Measurements from ENCODE around the gene GALNT9.
A peak's percentile ranks its signal among the peaks of the same experiment; 100 is the strongest.
"Not testable (repeated sequence)": the region's sequence is repeated elsewhere in the genome, so short reads cannot be mapped to it uniquely, and the experiment has no call there.

The GALNT9 gene

DNA sequence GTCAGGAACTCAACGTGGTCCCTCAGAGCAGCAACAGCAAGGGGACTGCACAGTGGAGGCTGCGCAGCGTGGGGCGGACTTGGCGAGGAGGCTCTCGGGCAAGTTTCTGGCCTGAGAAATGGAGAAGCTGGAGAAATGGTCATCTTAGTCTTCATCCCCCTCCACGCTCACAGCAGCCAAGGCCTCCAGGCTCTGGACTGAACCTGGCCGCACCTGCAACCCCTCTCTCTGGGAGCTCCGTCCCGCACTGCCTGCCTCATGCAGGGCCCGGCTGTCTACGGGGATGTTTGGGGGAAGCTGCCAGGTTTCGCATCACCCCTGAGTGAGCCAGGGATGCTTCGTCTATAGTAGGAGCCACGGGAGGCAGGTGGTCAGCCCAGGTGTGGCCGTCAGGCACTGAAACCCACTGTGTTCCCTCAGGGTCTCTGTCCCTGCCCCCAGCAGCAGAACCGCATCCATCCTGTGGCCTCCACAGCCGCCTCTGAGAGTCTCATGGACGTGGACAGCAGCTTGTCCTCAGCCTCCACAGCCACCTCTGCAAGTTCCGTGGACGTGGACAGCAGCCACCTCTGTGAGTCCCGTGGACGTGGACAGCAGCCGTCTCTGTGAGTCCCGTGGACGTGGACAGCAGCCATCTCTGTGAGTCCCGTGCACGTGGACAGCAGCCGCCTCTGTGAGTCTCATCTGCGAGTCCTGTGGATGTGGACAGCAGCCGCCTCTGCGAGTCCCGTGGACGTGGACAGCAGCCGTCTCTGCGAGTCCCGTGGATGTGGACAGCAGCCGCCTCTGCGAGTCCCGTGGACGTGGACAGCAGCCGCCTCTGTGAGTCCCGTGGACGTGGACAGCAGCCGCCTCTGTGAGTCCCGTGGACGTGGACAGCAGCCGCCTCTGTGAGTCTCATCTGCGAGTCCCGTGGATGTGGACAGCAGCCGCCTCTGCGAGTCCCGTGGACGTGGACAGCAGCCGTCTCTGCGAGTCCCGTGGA is 29.1 kb upstream of the GALNT9 start:
- not testable (repeated sequence) for DNase-seq (ENCODE audit: low spot score)

DNA sequence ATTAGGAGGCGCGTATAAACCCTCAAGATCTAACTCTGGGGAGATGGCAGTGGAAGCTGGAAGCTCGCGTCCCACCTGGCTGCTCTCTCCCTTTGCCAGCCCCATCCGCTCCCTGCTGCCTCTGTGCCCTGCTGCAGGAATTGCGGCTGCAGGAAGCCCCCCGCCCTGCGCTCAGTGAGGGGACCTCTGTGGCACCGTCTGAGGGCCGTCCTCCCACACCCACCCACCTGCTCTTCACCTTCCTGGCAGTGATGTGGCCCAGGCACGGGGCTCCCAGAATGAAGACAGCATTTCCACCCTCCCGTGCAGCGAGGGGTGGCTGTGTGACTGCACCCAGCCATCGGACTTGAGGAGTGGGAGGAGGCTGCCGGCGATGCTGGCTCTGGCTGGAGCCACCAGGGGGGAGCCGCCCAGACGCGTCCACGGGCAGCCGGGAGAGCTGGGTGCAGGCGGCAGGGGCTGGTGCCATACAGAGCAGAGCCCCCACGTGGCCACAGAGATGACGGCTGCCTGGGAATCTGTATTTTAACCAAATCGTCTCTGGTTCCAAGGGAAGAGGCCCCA is 28.3 kb upstream of the GALNT9 start:
- DNase-seq (ENCODE audit: low spot score): no peak

DNA sequence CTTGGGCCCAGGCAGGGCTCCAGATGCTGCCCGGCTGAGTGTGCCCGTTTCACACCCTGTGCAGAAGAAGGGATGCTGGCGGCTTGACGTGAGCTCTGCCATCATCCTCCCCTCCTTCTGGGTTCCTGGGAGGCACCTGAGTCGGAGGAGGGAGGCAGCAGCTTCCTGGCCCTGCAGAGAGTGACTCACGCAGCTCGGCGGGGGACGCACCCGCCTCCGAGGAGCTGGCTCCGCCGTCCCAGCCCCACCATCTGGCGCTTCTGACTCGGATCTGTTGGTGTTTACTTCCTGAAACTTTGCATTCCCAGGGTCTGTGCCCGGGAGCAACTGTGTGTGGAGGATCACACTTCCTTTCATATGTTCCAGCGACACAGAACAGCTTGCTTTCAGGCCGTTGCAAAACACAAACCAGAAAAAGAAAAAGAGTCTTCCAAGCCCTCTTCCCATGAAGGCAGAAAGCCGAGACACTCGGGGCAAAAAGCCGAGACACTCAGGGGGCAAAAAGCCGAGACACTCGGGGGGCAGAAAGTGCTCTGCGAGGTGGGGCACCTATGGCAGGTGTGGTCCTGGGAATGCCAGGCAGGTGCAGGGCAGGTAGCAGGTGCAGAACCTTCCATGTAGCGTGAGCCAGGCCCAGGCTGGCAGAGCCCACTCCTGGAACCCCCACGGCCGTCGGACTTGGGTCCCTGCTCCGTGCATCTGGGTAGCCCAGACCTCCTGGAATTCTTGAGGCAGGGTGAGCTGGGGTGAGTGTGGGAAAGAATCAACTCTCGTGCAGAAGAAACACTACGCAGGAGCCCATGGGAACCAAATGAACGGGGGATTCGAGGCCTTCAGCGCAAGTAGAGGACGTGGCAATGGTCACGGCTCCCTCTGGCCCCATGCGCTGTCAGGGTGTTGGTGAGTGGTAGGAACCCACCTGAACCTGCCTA is 27.6 kb upstream of the GALNT9 start:
- peak; percentile 83 for DNase-seq (ENCODE audit: low spot score)

DNA sequence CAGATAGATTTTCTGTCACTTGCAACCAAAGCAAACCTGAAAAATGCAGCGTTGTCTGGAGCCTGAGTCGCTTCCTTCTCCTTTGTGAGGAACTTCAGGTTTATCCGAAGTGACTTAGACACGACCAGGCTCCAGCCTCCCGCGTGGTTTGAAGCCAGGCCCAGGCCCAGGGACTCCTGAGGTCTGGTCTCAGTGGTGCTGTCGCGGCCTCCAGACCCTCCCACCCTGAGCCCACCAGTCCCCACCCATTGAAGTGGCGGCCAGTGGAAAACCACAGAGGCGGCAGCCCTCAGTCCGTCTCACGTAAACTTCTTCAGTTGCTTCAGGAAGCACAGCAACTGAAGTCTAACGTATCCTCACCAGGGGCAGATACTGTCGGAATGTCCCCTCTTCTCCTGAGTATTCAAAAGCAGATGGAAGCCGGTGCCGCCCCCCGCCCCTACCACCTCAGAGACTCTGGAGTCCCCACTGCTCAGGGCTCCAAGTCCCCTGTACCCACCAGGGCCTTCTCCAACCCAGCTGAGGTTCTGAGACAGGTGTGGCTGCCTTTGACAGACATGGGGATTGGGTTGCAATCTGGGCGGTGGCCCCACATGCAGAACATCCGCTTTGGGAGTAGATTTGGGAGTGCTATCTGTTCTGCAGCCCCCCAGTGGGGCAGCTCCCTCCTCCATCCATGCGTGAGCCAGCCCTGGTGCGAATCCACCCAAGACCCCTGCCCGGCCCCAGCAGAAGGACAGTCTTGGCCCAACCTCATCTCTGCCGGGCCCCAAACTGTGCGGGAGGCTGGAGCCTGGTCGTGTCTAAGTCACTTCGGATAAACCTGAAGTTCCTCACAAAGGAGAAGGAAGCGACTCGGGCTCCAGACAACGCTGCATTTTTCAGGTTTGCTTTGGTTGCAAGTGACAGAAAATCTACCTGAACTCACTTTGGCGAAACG is 26.6 kb upstream of the GALNT9 start:
- no peak for DNase-seq (ENCODE audit: low spot score)

DNA sequence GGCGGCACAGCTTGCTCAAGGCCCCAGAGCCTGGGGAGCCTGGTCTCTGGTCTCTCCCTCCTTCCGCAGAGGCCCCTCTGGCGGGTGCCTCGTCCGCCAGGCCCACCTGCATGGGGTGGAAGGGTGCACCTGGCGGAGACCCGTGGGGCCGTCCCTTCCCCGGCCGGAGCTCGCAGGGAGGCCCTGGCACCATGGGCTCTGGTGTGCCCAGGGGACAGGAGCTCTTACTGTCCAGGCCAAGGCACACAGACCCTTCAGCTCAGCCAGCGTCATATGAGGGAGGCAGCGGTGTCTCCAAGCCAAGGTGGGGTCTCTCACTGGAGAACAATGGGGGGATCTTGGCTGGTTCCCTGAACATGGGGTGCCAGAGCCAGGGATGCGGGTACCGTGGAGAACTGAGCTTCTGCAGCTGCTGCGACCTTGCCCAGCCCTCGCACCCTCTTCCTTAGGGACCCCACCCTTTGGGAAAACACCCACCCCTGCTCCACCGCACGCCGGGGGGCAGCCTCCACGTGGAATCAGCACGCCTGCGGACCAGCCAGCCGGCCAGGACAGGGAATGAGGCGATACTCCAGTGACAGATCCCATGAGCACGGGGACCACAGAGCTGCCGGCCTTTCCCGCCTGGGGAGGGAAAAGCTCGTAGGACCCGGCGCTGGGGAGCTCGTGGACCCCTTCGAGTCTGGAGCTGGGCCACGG is 25.7 kb upstream of the GALNT9 start:
- DNase-seq (ENCODE audit: low spot score): no peak

DNA sequence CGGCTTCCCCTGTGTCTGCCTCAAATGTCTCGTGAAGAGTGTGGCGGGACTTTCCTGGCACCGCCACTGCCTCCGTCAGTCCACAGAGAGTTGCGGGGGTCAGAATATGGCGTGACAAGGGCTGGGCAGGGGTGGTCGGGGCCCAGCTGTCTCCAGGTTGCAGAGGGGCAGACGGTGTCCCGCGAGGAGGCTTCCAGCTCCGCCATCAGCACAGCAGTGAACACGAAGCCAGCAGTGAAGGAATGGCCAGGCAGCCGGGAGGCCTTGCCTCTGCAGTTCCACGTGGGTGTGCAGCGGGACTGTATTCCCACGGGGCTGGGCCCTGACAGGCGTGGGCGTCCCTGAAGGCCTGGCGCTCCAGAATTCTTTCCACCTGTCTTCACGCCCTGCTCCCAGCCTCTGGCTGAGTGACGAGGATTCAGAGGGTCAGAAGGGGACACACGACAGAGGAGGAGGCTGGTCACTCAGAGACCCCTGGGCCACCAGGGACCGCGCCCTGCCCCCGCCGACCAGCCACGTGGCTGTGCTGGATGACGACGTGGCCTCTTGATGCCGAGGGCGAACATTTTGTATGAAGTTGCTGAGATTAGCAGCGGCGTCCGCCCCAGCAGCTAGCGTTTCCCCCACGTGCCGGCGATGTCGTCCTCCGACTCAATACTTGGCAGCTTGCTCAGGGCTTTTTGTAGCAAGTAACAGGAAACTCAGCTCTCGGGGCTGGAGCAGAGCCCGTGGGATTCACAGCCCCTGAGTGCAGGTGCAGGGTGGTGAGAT is 25.0 kb upstream of the GALNT9 start:
- no peak for DNase-seq (ENCODE audit: low spot score)

DNA sequence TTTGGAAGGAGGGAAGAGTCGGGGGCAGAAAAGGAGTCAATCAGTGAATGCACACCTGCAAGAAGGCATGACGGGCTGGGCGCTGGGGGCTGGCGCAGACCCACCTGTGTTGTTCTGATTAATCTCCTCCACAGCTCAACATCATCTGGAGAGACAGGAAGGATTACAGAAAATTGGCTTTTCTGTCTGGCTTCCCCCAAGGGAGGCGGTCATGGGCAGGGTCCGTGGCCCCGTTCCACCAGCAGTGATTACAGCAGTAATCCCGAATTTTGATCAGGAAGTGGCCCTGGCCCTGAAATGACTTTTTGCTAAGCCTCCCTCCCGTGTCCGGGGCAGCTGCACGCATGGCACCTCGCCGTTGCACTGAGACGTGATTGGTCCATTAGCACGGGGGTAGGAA is 24.4 kb upstream of the GALNT9 start:
- DNase-seq (ENCODE audit: low spot score): no peak

DNA sequence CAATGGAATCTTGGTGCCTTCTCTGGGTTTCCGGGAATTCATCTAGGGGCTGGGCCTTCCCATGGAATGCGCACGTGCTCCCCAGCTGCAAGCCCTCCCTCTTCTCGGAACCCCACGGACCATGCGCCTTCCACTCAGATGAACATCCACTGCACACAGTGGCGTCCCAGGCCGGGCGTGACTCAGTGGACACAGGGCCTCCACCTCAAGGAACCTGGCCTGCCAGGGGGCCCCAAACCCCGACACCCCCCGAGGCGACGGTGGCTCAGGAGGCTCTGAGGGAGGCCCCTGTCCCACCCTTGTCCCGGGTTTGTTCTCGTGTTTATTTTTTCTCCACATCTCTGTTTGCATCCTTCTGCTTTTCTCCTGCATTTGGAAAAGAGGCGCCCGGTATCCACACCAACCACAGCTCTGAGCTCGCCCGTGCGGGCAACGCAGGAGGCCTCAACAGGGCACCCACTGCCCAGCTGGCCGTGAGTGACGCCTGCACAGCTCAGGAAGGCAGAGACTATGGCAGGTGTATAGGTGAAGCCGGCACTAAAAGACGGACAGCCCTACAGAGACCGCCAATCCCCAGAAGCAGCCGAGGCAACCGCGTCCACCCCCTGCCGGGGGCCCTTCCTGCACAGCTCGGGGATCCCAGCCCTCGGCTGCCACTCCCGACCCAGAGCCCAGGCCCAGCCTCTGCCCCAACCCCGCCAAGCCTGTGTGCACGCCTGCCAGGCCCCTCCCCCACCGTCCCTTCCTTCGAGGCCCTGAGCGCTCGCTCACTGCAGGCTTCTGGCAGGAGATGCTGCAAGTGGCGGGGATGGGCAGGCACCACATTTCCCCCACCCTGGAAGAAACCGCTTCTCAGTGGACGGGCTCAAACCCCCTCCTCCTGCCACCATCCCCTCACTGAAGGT is 23.8 kb upstream of the GALNT9 start:
- no peak for DNase-seq (ENCODE audit: low spot score)

DNA sequence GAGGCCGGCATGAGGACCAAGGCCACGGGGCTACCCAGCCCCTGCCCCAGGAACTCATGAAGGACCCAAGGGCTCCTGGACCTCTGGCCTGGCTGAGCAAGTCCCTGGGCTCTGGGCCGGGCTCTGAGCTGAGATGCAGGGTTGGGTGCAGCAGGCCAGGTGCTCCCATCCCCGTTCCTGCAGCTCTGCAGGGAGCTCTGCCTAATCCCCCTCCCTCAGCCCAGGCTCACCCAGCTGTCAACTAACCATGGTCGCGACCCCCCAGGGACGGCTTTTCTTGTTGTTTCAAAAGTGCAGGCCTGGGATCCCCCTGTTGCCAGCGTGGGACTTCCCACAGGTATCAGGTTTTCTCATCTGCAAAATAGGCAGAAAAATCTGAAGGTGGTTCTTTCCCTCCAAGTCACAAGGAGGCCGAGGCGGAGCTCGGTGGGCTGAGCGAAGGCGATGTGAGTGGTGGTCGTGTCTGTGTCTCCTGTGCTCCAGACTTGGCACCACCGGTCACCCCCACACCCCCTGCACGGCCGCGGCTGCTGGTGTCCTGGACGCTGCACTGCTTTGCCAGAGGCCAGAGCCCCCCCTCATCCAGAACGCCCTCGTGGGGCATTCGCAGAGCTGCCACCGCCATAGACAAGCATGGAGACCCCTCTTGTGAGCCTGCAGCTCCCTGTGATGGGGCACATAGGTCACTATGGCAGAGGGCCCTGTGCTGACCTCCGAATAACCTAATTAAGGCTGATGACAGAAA is 22.5 kb upstream of the GALNT9 start:
- no peak for DNase-seq (ENCODE audit: low spot score)

DNA sequence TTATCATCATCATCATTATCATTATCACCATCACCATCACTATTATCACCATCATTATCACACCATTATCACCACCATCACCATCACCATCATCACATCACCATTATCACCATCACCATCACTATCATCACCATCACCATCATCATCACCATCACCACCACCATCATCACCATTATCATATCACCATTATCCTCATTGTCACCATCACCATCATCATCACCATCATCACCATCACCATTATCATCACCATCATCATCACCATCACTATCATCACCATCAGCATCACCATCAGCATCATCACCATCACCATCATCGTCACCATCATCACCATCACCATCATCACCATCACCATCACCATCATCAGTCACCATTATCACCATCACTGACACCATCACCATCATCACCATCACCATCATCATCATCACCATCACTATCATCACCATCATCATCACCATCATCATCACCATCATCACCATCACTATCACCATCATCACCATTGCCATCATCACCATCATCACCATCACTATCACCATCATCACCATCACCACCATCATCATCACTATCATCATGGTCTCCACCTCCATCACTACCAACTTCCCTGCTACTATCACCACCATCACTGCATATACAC is 20.2 kb upstream of the GALNT9 start:
- no peak for DNase-seq (ENCODE audit: low spot score)

DNA sequence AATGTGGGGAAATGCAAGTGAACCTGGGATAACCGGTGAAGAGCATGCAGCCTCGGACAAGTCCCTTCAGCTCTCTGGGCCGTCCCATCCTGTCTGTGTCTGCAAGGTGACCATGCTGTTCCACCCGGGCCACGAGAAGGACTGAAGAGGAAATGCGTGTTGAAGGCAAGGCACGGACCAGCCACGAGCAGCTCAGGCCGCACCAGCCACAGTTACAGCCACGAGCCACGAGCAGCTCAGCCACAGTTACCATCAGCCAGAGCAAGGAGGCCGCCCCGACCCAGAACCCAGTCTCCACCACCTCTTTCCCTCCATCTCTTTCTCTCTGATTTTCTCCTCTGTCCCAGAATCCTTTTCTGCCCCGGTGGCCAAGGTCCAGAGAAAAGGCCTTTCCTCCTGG is 18.8 kb upstream of the GALNT9 start:
- no peak for DNase-seq (ENCODE audit: low spot score)

DNA sequence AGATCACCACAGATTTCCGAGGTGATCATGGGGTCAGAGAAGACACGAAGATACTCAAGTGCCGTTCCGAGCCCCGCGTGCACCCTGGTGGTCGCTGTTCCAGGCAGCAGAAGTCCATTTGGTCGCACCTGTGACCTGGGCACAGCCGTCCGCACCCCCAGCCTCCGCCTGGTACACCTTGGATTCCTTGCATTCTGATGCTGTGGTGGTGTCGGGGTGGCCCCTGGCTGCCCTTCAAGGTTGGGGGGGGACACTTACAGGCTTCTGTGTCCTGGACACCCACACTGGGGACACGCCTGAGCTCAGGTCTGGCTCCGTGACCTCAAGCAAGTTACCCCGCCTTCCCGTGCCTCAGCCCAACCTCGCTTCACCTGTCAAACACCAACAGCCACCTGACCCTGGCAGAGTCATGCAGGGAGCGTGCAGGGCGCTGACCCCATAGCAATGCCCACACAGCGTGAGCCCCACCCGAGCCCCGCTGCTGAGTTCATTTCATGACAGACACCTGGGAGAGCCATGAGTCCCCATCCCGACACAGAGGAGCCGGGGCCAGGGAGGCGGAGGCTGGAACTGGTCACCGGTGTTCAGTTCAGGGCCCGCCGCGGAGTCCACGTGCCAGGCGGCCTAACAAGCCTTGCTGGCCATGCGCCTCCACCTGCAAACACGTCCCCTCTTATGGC is 17.9 kb upstream of the GALNT9 start:
- no peak for DNase-seq (ENCODE audit: low spot score)

DNA sequence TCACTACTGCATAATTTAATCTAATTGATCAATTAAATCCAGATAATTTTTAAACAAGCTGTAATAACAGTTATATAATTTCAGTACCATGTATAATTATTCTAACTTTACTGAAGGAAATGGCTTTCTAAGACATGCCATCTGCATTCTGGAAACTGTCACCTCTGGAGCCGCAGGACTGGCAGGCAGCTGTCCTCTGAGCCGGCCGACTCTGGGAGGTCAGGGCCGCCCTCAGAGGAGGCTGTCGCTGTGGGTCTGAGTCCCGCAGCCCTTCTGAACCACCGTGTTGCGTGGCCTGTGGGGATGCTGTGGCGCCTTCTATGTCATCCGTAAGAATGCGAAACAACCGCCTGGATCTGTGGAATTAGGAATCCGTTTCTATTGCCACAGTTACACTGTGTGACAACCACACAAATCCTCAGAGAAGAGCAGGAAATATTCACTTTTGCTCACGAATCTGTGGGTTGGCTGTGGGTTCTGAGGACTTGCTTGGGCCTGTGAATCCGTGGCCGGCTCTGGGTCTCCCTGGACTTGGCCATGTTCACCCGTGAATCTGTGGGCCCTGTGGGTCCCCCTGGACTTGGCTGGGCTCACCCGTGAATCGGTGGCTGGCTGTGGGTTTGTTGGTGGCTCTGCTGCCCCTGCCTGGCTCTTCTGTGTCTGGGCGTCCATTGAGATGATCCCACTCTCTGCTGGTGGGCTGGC is 17.2 kb upstream of the GALNT9 start:
- no peak for DNase-seq (ENCODE audit: low spot score)

DNA sequence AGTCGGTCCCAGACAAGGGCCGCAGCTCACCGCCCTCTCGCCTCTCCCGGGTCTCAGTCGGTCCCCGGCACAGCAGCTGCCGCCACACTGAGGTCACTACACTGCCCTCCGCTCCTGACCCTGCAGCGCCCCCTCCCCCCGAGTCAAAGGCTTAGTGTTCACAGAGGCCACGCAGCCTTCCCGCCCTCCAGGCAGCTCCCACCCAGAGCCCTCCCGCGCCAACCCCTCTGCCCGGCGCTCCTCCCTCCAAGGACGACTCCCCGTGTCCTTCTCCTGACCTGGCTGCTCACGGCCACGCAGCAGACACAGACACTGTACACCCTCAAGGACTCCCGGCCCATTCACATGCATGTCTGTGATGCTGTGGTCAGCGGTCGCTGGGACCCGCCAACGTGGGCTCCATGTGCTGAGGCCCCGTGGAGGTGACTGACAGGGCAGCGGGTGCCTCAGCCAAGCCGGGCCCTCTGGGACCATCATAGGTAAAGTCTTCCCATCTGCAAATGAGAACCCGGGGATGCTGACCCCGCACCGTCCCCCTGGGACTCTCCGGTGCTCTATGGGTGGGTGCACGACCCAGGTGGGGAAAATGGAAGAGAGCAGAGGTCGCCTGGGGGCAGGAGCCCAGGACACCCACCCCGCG is 16.3 kb upstream of the GALNT9 start:
- no peak for DNase-seq (ENCODE audit: low spot score)

DNA sequence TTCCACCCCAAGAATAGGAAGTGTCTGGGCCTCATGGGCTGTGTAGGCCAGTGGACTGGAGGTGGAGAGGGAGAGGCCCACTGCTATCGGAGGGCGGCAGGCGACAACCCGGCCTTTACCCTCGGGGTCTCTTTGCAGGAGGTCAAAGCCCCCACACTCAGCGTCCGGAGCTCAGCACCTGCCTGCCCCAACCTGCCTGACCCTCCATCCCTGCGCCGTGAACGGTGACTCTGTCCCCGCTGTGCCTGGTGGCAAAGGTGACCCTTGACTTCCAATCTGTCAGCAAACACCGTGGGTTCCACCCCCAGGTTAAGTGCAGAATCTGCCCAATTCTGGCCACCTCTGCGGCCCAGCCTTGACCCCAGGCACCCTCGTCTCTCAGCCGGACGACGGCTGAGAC is 15.7 kb upstream of the GALNT9 start:
- DNase-seq (ENCODE audit: low spot score): no peak

DNA sequence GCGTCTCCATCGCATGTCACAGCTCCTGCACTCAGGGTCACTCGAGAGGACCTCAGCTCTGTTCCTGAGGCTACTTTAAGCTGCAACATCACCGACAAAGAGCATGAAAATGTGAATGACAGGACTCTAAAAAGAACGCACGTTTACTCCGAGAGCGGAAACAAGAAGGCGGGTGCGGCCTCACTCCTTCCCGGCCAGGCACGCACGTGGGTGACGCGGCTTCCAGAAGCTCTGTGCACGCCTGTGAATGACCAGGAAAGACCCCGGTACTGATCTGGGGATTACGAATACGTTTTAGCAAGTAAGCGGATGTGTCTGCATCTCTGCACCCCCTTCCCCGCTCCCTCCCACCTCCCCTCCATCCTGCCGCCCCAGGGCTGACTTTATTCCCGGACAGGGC is 15.2 kb upstream of the GALNT9 start:
- DNase-seq (ENCODE audit: low spot score): no peak

Measured in kidney capillary endothelial cell (primary cell).